Astrocyte (in vitro differentiated cells and primary cell): ENCODE measurements around the gene BCL11B. TPM values are rescaled to one million over a fixed set of nuclear protein-coding genes. Genes with fewer than 3 reads are reported as not detected.

Experiments
- DNase-seq: peaks from one replicate; pipeline ENCODE4 v3.0.0-alpha.2; 2010; ENCODE audit warnings: low read depth
- FAIRE-seq: peaks from 2 replicates; lab custom pipeline; 2011; peaks lifted over from hg19 to GRCh38; lab: Jason Lieb, UNC
- H2AFZ ChIP-seq: 2 replicates; pipeline ENCODE4 v1.6.0; 2012; ENCODE audit warnings: low read depth, low read length, inconsistent platforms
- H3K27ac ChIP-seq: 2 replicates; pipeline ENCODE4 v1.5.1; 2011; ENCODE audit warnings: low read depth, low read length, inconsistent platforms
- H3K27me3 ChIP-seq: 2 replicates; pipeline ENCODE4 v1.6.0; 2011; ENCODE audit warnings: low read length, inconsistent platforms; ENCODE audit not compliant: insufficient read depth
- H3K36me3 ChIP-seq: 2 replicates; pipeline ENCODE4 v1.5.1; 2011; ENCODE audit warnings: low read length, inconsistent platforms; ENCODE audit not compliant: insufficient read depth
- H3K4me1 ChIP-seq: 2 replicates; pipeline ENCODE4 v1.5.1; 2011; ENCODE audit warnings: low read length, inconsistent platforms; ENCODE audit not compliant: insufficient read depth
- H3K4me2 ChIP-seq: 2 replicates; pipeline ENCODE4 v1.6.0; 2012; ENCODE audit warnings: low read length, inconsistent platforms
- H3K4me3 ChIP-seq: 2 replicates; pipeline ENCODE4 v1.5.1; 2011; ENCODE audit warnings: low read depth, mild to moderate bottlenecking, low read length, inconsistent platforms; ENCODE audit not compliant: insufficient read depth
- H3K79me2 ChIP-seq: 2 replicates; pipeline ENCODE4 v1.6.0; 2012; ENCODE audit warnings: mild to moderate bottlenecking, low read length, inconsistent platforms; ENCODE audit not compliant: insufficient read depth
- H3K9ac ChIP-seq: 2 replicates; pipeline ENCODE4 v1.6.0; 2012; ENCODE audit warnings: mild to moderate bottlenecking, low read length, inconsistent platforms
- H3K9me3 ChIP-seq: 2 replicates; pipeline ENCODE4 v1.5.1; 2012; ENCODE audit warnings: low read depth, mild to moderate bottlenecking, low read length, inconsistent platforms; ENCODE audit not compliant: insufficient read depth
- H4K20me1 ChIP-seq: 2 replicates; pipeline ENCODE4 v1.6.0; 2012; ENCODE audit warnings: low read length, inconsistent platforms; ENCODE audit not compliant: insufficient read depth
- H3K27ac Mint-ChIP-seq: one replicate; pipeline ENCODE4 v1.8.0; 2021; ENCODE audit warnings: mild to moderate bottlenecking, mixed read lengths; ENCODE audit not compliant: unreplicated experiment
- H3K27me3 Mint-ChIP-seq: one replicate; pipeline ENCODE4 v1.8.0; 2021; ENCODE audit warnings: low read depth, mixed read lengths; ENCODE audit not compliant: unreplicated experiment
- H3K36me3 Mint-ChIP-seq: one replicate; pipeline ENCODE4 v1.8.0; 2021; ENCODE audit warnings: low read depth, mixed read lengths; ENCODE audit not compliant: unreplicated experiment
- H3K4me1 Mint-ChIP-seq: one replicate; pipeline ENCODE4 v1.8.0; 2021; ENCODE audit warnings: low read depth, mixed read lengths; ENCODE audit not compliant: unreplicated experiment
- H3K4me3 Mint-ChIP-seq: one replicate; pipeline ENCODE4 v1.8.0; 2021; ENCODE audit warnings: mild to moderate bottlenecking, moderate library complexity, mixed read lengths; ENCODE audit not compliant: unreplicated experiment
- H3K9me3 Mint-ChIP-seq: one replicate; pipeline ENCODE4 v1.8.0; 2021; ENCODE audit warnings: mild to moderate bottlenecking, mixed read lengths; ENCODE audit not compliant: unreplicated experiment
- CTCF ChIP-seq: IDR thresholded peaks from 2 replicates; pipeline ENCODE4 v1.5.1; 2011; ENCODE audit warnings: low read depth, mild to moderate bottlenecking, inconsistent platforms, low read length, moderate library complexity; ENCODE audit not compliant: insufficient read depth
- EZH2 ChIP-seq: IDR thresholded peaks from 2 replicates; pipeline ENCODE4 v1.6.1; 2012; ENCODE audit warnings: mild to moderate bottlenecking, low read length, inconsistent platforms; ENCODE audit not compliant: insufficient read depth
- total RNA-seq: library from RNA; stranded (reverse); gene quantifications from 2 replicates; pipeline ENCODE4 v1.2.1, GENCODE V29; 2021

The BCL11B gene
- total RNA-seq, 1 donor from 2014 or later: 1.1 TPM

GRCh38 chr14:99265571-99265970 is 6.4 kb downstream of the BCL11B start:
- Mint-ChIP-seq H3K9me3 (no peaks in the 10 kb centered on the region), H3K27me3 (peaks cover 47% of the 10 kb centered on the region), H3K4me1 (peaks cover 4% of the 10 kb centered on the region), H3K36me3 (peaks cover 2% of the 10 kb centered on the region), H3K4me3 (no peak overlapping the region), H3K27ac (no peak overlapping the region)
- TF ChIP-seq EZH2 (no peak), CTCF (no peak)
- FAIRE-seq: no peak
- peaks cover 5% of the 10 kb centered on the region for H4K20me1 ChIP-seq
- no peak for DNase-seq
- no peak overlapping the region for H2AFZ ChIP-seq
- no peaks in the 10 kb centered on the region for H3K9me3 ChIP-seq
- H3K4me2 ChIP-seq: no peak overlapping the region
- H3K36me3 ChIP-seq: no peaks in the 10 kb centered on the region
- peaks cover 52% of the 10 kb centered on the region for H3K27me3 ChIP-seq
- H3K27ac ChIP-seq: no peak overlapping the region
- H3K4me1 ChIP-seq: peaks cover 3% of the 10 kb centered on the region
- H3K9ac ChIP-seq: no peak overlapping the region
- H3K4me3 ChIP-seq: no peak overlapping the region
- H3K79me2 ChIP-seq: no peaks in the 10 kb centered on the region

- no peaks in the 10 kb centered on the region for H3K9me3 Mint-ChIP-seq
- H3K27me3 ChIP-seq: peaks cover 48% of the 10 kb centered on the region
- H2AFZ ChIP-seq: no peak overlapping the region
- DNase-seq (no peak), FAIRE-seq (no peak)
- no peak overlapping the region for H3K4me2 ChIP-seq
- H4K20me1 ChIP-seq: peaks cover 5% of the 10 kb centered on the region
- peaks cover 2% of the 10 kb centered on the region for H3K36me3 Mint-ChIP-seq
- no peak overlapping the region for H3K27ac Mint-ChIP-seq
- peaks cover 4% of the 10 kb centered on the region for H3K4me1 Mint-ChIP-seq
- H3K79me2 ChIP-seq: no peaks in the 10 kb centered on the region
- TF ChIP-seq CTCF: no peak
- H3K9ac ChIP-seq: no peak overlapping the region
- peaks cover 54% of the 10 kb centered on the region for H3K27me3 Mint-ChIP-seq
- H3K36me3 ChIP-seq: no peaks in the 10 kb centered on the region
- no peak overlapping the region for H3K4me3 Mint-ChIP-seq
- no peaks in the 10 kb centered on the region for H3K9me3 ChIP-seq
- H3K4me3 ChIP-seq: no peak overlapping the region
- no peak overlapping the region for H3K27ac ChIP-seq
- H3K4me1 ChIP-seq: peaks cover under 1% of the 10 kb centered on the region
These were observed 7.1 kb downstream of the BCL11B start for GRCh38 chr14:99264691-99265450.
